Effector CD4-positive, alpha-beta T cell (primary cell): ENCODE data around the gene MRPL52.
"Not testable (repeated sequence)": the region's sequence is repeated elsewhere in the genome, so short reads cannot be mapped to it uniquely, and the experiment has no call there.

ENCODE experiments used
- DNase-seq: peaks from one replicate; pipeline ENCODE4 v3.0.0-alpha.2; 2020

The MRPL52 gene

DNA sequence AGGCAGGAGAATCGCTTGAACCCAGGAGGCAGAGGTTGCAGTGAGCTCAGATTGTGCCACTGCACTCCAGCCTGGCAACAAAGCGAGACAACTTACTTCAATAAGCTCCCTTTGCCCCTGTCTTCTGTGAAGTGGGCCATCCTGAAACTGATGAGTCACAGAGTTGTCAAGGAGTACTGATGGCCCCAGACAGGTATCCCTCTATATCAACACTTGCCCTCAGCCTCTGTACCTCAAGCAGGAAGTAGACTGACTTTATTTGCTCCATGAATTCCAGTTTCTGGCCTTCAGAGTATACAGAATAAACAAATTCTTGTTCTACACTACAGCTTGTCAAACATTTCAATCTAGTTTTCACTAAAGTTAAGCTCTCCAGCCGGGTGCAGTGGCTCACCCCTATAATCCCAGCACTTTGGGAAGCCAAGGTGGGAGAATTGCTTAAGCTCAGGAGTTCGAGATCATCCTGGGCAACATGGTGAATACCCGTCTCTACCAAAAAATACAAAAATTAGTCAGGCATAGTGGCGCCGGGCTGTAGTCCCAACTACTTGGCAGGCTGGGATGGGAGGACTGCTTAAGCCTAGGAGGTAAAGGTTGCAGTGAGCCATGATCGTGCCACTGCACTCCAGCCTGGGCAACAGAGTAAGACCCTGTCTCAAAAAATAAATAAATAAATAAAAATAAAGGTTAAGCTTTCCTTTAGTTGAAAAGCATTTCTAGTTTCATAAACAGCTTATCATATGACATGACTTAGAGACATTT lies 25.5 kb downstream of the MRPL52 start:
- DNase-seq, result no peak

DNA sequence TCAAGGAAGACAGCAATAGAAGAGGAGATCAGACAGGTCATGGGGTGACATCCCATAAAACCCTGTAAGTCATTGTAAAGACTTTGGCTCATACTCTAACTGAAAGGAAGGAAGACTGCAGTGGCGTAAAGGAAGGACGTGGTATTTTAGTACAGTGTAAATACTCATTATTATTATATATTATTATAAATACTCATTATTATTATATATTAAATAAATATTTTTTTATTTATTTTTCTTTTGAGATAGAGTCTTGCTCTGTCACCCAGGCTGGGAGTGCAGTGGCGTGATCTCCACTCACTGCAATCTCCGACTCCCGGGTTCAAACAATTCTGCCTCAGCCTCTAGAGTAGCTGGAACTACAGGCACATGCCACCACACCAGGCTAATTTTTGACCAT lies 26.7 kb downstream of the MRPL52 start:
- no peak for DNase-seq

DNA sequence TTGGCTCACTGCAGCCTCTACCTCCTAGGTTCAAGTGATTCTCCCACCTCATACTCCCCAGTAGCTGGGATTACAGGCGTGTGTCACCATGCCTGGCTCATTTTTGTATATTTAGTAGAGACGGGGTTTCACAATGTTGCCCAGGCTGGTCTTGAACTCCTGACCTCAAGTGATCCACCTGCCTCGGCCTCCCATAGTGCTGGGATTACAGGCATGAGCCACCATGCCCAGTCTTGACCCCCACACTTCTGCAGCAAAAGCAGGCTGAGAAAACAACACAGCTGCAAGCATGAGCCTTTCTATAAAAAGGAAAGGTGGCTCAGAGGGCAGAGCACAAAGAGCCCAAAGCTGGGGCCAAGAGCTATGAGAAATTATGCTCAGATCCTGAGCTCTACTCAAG lies 30.7 kb downstream of the MRPL52 start:
- DNase-seq, result not testable (repeated sequence)

DNA sequence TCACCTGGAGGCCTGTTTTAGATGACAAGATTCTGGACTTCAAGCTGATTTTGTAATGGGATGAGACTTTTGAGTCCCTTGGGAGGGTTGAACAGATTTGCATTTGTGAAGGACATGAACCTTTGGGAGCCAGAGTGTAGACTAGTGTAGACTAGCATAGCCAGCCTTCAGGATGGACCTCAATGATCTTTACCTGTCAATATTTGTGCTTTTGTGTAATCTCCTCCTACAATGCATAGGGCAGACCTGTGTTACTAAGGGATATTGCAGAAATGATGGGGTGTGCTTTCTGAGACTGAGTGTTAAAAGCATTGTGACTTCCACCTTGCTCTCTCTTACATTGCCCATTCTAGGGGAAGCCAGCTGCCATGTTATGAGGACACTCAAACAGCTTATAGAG lies 32.0 kb downstream of the MRPL52 start:
- DNase-seq, result no peak

DNA sequence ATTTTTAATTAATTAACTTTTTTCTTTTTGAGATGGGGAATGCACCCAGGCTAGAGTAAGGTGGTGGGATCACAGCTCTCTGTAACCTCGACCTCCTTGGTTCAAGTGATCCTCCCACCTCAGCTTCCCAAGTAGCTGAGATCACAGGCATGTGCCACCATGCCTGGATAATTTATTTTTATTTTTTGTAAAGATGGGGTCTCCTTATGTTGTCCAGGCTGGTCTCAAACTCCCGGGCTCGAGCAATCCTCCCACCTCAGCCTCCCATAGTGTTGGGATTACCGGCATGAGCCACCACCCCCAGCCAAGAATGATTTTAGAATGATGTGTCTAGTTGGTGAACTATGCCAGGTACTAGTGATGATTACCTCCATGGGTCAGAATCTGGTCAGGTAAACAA lies 35.3 kb downstream of the MRPL52 start:
- DNase-seq, result no peak

DNA sequence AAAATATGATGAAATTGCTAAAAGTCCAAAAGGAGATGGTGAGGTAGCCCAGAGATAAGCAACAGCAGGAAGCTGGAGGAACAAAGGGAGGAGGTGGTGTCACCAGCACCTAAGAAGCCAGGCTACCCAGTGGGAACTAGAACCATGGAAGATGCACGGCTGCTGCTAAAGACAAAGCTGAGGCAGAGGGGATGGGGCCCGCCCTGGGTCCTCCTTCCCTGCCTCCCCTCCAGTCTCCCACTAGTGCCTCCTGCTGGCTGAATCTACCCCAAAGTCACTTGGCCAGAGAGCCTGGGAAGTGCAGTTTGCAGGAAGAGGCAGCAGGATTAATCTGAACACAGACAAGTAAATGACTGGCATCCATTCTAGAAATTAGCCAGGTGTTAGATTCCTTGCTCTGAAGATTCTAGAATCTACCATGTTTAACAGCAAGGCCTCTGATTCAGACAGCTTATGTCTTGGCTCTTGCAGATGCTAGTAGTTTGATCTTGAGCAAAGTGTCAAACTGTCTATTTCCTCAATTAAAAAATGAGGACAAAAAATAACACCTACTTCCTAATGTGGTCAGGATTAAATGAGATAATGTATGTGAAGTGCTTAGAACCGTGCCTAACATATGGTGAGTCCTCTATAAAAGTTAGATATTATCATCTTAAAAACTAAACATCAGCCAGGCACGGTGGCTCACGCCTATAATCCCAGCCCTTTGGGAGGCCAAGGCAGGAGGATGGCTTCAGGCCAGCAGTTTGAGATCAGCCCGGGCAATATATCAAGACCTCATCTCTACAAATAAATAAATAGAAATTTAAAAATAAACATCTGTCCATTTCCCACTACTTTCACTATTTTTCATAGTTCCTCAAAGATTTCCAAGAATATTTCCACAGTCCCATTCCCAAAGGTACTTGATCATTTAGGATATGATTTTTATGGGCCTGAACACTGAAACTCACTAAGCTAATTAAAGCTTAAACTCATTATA lies 36.0 kb downstream of the MRPL52 start:
- no peak for DNase-seq

DNA sequence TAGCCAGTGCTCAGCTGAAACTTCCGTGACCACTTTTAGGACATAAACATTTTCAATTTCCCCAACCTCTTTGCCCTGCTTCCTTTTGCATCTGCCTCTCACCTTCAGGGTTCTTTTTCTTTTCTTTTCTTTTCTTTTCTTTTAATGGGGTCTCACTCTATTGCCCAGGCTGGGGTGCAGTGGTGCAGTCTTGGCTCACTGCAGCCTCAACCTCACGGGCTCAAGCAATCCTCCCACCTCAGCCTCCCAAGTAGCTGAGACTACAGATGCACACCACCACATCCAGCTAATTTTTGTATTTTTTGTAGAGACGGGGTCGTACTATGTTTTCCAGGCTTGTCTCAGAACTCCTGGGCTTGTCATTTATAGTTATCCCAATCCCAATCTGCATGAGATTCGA lies 37.2 kb downstream of the MRPL52 start:
- no peak for DNase-seq

DNA sequence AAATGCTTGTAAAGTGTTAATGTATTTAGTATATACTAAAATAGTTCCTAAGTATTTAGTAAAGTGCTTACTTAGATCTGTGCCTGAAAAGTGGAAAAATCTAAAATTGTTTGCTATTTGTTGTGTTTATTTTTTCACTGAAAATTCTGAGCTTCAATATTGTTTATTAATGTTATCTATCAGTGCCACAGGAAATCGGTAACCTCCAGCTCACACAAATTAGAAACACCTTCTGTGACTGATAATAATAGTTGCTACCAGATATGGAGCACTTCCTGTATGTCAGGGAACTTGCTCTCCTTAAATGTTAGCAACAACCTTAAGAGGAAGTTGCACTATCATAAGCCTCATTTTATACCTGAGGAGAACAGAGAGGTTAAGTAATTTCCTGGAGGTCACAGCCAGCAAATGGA lies 41.1 kb downstream of the MRPL52 start:
- no peak for DNase-seq

DNA sequence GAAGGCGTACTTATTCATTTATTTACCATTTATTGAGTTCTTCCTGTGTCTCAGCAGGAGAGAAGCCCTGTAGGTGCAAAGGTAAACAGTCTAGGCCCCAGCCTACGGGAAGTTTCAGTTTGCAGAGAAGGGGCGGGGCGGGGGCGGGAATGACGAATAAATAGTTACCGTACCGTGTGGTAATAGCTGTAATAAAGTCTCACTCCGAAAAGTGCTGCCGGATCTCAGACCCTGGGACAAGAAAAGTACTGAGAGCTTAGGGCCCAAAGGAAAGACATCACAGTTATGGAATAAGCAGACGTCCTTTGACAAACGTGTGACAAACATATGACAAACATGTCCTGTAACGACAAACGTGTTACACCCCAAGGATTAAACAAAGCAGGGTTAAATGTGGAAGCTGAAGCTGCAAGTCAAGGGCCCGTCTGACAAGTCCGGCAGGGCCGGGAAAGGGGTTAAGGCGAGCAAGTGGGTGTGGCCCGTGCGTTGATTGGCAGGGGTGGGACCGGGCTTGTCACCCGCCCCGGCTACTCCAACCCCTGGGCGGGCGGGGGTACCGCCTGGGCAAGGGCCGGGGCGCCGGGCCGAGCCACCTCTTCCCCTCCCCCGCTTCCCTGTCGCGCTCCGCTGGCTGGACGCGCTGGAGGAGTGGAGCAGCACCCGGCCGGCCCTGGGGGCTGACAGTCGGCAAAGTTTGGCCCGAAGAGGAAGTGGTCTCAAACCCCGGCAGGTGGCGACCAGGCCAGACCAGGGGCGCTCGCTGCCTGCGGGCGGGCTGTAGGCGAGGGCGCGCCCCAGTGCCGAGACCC lies 41.7 kb downstream of the MRPL52 start, which contains the start of gene LRP10:
TSS of gene LRP10 (plus strand) at position 517 of the 809 bp plus-strand sequence. CDS start 564 bp downstream, outside the sequence.
- peak; percentile 65 for DNase-seq

DNA sequence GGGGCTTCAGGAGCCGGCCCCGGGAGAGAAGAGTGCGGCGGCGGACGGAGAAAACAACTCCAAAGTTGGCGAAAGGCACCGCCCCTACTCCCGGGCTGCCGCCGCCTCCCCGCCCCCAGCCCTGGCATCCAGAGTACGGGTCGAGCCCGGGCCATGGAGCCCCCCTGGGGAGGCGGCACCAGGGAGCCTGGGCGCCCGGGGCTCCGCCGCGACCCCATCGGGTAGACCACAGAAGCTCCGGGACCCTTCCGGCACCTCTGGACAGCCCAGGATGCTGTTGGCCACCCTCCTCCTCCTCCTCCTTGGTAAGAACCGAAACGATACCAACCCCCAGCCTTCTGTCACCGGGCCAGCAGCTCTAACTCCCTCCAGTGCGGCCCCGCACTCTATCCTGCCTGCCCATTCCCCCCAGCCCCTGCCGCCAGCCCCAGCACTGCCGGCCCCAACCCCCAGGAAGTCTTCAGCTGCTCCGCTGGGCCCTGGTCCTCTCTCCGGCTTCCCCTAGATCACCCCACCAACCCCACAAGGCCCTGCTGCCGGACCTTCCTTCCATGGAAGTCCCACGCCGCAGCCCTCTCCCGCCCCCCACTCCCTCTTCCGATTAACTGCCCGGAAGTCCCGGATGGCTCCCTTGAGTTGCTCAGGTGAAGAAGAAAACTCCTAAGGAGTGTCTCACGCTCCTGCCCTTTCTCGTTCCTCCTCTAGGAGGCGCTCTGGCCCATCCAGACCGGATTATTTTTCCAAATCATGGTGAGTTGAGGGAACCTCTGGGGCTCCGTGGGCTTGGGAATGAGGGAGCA lies 42.5 kb downstream of the MRPL52 start:
- DNase-seq, result peak; percentile 63

DNA sequence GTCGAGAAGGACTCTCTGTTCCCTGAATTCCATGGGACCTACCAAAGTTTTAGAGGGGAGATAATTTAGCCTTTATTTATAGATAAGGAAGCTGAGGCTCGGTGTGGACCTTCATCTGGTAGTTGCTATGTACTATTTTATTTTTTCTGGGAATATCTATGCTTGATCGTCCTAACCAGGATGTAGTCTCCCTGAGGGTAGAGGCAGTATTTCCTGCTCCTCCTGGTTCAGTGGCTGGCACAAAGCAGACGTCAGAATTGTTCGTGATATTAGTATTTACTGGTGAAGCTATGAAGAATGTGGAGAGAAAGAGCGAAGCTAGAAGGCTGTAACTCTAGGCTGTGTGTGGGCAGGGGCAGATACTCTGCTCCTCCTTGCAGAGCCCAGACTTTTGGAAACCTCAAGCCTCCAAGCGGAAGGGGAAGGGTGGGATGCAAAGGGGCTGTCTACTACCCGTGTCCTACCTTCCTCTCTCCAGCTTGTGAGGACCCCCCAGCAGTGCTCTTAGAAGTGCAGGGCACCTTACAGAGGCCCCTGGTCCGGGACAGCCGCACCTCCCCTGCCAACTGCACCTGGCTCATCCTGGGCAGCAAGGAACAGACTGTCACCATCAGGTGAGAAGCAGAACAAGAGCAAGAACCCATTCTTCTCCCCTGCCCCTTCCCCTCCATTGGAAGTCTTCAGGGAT lies 43.3 kb downstream of the MRPL52 start:
- DNase-seq, result no peak

DNA sequence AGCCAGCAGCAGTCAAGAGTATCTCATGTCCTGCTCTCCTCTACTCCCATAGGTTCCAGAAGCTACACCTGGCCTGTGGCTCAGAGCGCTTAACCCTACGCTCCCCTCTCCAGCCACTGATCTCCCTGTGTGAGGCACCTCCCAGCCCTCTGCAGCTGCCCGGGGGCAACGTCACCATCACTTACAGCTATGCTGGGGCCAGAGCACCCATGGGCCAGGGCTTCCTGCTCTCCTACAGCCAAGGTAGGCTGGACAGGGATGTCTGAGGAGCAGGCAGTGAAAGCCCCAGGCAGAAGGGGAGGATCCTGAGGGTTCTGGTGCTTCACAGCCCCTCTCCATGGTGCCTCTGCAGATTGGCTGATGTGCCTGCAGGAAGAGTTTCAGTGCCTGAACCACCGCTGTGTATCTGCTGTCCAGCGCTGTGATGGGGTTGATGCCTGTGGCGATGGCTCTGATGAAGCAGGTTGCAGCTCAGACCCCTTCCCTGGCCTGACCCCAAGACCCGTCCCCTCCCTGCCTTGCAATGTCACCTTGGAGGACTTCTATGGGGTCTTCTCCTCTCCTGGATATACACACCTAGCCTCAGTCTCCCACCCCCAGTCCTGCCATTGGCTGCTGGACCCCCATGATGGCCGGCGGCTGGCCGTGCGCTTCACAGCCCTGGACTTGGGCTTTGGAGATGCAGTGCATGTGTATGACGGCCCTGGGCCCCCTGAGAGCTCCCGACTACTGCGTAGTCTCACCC lies 45.5 kb downstream of the MRPL52 start:
- DNase-seq, result no peak

DNA sequence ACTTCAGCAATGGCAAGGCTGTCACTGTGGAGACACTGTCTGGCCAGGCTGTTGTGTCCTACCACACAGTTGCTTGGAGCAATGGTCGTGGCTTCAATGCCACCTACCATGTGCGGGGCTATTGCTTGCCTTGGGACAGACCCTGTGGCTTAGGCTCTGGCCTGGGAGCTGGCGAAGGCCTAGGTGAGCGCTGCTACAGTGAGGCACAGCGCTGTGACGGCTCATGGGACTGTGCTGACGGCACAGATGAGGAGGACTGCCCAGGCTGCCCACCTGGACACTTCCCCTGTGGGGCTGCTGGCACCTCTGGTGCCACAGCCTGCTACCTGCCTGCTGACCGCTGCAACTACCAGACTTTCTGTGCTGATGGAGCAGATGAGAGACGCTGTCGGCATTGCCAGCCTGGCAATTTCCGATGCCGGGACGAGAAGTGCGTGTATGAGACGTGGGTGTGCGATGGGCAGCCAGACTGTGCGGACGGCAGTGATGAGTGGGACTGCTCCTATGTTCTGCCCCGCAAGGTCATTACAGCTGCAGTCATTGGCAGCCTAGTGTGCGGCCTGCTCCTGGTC lies 46.1 kb downstream of the MRPL52 start:
- DNase-seq, result no peak

DNA sequence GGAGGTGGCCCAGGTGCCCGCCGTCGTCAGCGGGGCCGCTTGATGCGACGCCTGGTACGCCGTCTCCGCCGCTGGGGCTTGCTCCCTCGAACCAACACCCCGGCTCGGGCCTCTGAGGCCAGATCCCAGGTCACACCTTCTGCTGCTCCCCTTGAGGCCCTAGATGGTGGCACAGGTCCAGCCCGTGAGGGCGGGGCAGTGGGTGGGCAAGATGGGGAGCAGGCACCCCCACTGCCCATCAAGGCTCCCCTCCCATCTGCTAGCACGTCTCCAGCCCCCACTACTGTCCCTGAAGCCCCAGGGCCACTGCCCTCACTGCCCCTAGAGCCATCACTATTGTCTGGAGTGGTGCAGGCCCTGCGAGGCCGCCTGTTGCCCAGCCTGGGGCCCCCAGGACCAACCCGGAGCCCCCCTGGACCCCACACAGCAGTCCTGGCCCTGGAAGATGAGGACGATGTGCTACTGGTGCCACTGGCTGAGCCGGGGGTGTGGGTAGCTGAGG lies 47.4 kb downstream of the MRPL52 start:
- no peak for DNase-seq

DNA sequence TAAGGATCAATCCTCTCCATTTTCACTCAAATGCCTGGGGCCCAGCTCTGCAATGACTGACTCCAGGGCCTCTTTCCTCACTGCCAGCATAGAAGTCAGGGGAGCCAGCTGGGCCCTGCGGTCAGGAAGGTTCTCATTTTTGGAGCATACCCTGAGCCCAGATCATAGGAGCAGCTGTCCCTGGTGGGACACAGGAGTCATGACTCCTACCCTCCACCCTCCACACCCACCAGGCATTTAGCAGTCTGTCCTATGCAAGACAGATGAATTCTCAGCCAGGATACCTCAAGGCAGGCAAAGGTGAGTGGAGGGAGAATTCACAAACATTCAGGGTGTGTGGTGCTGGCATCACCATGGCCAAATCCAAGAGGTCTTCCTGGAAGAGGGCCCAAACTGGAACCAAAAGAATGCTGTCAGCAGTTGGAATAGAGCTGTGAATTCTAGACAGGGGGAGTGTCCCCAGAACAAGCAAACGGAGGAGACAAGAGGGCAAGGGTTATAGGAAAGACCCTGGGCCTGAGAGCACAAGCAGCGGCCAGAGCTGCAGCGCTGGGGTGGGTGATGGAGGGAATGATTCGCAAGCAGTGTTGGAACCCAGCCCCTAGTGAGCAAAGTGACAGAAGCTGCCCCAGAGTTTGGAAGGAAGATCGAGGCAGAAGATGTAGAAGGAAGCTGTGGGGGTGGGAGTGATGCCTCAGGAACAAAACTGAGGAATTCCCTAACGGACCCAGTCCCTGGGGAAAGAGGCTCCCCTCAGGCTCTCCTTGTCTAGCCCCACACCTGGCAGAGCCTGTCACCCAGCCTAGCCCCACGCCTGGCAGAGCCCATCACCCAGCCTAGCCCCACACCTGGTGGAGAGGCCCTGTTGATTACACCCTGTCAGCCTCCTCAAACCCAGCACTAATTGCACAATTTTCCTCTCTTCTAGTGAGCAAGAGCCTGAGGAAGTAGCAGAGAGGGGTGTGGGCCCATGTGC lies 48.9 kb downstream of the MRPL52 start:
- no peak for DNase-seq

DNA sequence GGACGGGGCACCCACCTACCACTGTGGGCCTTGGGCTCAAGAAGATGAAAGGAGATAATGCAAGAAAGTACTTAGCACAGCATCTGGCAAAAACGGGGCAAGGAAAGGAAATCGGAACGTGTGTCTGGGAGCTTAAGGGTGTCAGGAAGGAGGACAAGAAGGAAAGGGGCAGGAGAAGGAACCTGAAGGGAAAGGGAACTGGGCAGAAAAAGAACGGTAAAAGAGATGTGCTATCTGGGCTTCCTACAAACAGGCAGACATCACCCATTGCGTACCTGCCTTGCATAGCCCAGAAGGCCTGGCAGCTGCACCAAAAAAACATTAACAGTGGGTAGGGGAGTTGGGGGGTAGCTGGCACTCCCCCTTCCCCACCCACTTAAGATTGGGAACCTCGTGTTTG lies 52.4 kb downstream of the MRPL52 start:
- no peak for DNase-seq

DNA sequence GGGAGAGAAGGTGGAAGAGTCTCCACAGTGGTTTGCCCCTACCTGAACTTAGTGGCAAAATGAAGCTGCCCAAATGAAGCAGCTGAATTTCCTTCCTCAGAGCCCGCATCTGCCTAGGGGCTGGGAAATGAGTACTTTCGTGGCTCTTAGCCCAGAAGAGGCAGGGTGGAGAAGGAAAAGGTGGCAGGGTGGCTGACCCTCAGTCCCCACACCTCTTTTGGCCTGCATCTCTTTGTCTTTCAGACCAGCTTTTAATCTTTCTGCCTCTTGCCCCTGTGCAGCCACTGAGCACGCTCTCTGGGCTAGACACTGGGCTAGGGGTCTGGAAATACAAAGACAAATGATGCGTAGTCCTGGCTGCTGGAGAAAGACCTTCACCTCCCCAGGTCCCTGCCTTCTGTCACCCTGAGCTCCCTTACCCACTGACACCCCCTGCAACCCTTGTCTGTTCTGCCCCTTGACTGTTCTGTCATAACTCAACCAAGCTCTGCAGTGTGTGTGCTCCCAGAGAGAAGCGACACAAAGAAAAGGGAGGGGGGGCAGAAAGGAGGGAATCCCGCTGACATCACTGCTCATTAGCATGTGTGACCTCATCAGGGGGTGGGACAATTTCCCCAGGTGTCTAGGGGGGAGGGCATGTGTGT lies 53.0 kb downstream of the MRPL52 start:
- DNase-seq, result peak; percentile 33
